NK-92 (cell line): ENCODE data around the gene PDE11A.

ENCODE experiments used
- DNase-seq: peaks from one replicate; lab custom pipeline; 2025; ENCODE audit not compliant: unreplicated experiment; lab: John Stamatoyannopoulos, UW

The PDE11A gene

GRCh38 chr2:177929662-177930522 lies 142.7 kb downstream of the PDE11A start:
- DNase-seq = no peak

GRCh38 chr2:177923323-177923722 lies 149.3 kb downstream of the PDE11A start:
- DNase-seq = no peak

GRCh38 chr2:177921726-177922125 lies 150.9 kb downstream of the PDE11A start:
- DNase-seq = no peak

- no peak for DNase-seq
Observed at GRCh38 chr2:177917169-177917568, 155.4 kb downstream of the PDE11A start.

GRCh38 chr2:177916342-177916741 lies 156.2 kb downstream of the PDE11A start:
- no peak for DNase-seq

- DNase-seq = no peak
Observed at GRCh38 chr2:177914247-177914646, 158.3 kb downstream of the PDE11A start.

GRCh38 chr2:177909962-177910361 lies 162.6 kb downstream of the PDE11A start:
- DNase-seq = no peak

GRCh38 chr2:177908824-177909223 lies 163.8 kb downstream of the PDE11A start:
- DNase-seq = no peak

GRCh38 chr2:177908182-177908581 lies 164.4 kb downstream of the PDE11A start:
- DNase-seq = no peak

- no peak for DNase-seq
Observed at GRCh38 chr2:177906041-177906718, 166.4 kb downstream of the PDE11A start.

GRCh38 chr2:177905640-177906039 lies 166.9 kb downstream of the PDE11A start:
- DNase-seq = no peak

- DNase-seq = no peak
Observed at GRCh38 chr2:177902395-177903163, 170.0 kb downstream of the PDE11A start.

GRCh38 chr2:177900082-177900481 lies 172.5 kb downstream of the PDE11A start:
- no peak for DNase-seq

- no peak for DNase-seq
Observed at GRCh38 chr2:177897278-177897677, 175.3 kb downstream of the PDE11A start.

- no peak for DNase-seq
Observed at GRCh38 chr2:177896587-177896986, 176.0 kb downstream of the PDE11A start.

GRCh38 chr2:177894546-177894945 lies 178.0 kb downstream of the PDE11A start:
- no peak for DNase-seq

- DNase-seq = no peak
Observed at GRCh38 chr2:177893880-177894279, 178.7 kb downstream of the PDE11A start.

- DNase-seq = no peak
Observed at GRCh38 chr2:177891533-177891932, 181.0 kb downstream of the PDE11A start.

GRCh38 chr2:177889818-177890460 lies 182.6 kb downstream of the PDE11A start:
- DNase-seq = no peak

- DNase-seq = no peak
Observed at GRCh38 chr2:177888581-177888980, 184.0 kb downstream of the PDE11A start.

GRCh38 chr2:177887722-177888121 lies 184.9 kb downstream of the PDE11A start:
- no peak for DNase-seq
